Caki2 (cell line): ENCODE measurements around the gene TXNL4A. TPM values are rescaled to one million over a fixed set of nuclear protein-coding genes. Genes with fewer than 3 reads are reported as not detected.
"Not testable (repeated sequence)": the region's sequence is repeated elsewhere in the genome, so short reads cannot be mapped to it uniquely, and the experiment has no call there.

Source experiments
- DNase-seq: peaks from one replicate; pipeline ENCODE4 v3.0.0-alpha.2; 2015; ENCODE audit warnings: low read depth
- in situ Hi-C: cut with HindIII; loops from 2 replicates; pipeline ENCODE4 v1.10.0; 2016; ENCODE audit warnings: low sequenced_read_pairs, low pct_unique_long_range_greater_than_20kb, mixed read lengths
- total RNA-seq: library from RNA; depleted of rRNA; stranded (reverse); fragments of >200 nt; shearing (Covaris generic); gene quantifications from 2 replicates; pipeline ENCODE4 v1.2.3, GENCODE V29; 2014; ENCODE audit warnings: low replicate concordance; rRNA removed

TXNL4A gene, protein sequence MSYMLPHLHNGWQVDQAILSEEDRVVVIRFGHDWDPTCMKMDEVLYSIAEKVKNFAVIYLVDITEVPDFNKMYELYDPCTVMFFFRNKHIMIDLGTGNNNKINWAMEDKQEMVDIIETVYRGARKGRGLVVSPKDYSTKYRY
- 120 and 227 TPM in 2 replicates for total RNA-seq

DNA sequence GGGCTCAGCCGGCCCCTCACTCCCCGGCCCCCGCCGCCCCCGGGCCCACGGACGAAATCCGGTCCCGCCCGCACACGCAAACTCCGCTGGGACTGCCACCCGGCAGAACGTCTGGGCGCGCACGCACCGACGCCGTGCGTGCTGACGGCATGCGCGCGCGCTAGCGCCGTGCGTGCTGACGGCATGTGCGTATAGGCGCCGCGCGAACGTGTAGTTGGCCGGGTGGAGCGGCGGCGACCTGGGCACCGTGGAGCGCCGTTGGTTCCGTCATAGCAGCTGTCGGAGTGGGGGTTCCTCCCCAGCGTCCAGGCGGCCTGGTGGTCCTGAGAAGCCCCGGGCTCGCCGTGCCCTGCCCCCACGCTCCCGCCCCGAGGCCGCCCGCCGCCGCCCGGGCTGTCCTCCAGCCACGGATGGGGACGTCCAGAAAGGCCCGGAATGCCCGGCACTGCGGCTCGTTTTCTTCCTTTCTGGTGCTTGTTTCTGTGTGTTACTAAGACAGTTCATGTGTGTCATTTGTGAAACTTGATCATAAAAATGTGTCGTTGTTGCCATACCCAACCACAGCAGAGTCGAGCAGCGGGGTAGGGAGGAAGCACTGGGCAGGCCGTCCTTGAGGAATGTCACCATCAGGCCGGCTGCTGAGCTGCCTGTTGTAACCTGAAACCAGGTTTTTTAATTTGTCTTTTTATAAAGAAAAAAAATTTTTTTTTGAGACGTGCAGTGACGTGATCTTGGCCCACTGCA, at the start of gene TXNL4A:
TSS of gene TXNL4A (minus strand) at position 113 of the 744 bp plus-strand sequence. CDS start 171 bp downstream, outside the sequence.
- in situ Hi-C loops = no loop called here
- DNase-seq = peak; percentile 62

DNA sequence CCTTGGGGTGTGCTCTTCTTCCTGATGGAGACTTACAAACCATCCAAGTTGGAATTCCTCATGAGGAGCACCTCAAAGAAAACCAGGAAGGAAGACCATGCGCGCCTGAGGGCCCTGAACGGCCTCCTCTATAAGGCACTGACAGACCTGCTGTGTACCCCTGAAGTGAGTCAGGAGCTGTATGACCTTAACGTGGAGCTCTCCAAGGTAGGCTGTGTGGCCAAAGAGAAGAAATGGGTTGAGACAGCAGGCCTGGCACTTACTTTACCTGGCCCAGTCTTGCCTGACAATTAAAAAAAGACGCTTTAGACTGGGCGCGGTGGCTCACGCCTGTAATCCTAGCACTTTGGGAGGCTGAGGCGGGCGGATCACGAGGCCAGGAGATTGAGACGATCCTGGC, 48.9 kb upstream of the TXNL4A start:
- in situ Hi-C loops = no loop called here
- DNase-seq = no peak

DNA sequence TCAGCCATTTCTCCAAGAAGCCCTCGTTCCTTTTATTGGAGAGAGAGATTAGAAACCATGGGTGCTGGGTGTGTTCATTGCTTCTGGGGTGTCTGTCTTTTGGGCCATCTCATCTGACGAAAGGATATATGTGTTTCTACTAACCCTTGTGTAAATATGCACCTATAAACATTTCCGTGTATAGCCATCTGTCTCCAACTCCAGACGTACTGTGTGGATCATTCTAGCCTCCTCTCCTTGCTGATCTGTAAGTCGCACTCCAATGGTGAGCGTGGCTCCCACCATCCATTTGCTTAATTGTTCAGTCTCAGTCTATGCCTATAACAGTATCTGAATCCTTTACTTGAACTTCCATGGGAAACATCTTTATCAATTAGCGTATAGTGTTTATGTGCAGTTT, 47.6 kb upstream of the TXNL4A start:
- in situ Hi-C loops = no loop called here

DNA sequence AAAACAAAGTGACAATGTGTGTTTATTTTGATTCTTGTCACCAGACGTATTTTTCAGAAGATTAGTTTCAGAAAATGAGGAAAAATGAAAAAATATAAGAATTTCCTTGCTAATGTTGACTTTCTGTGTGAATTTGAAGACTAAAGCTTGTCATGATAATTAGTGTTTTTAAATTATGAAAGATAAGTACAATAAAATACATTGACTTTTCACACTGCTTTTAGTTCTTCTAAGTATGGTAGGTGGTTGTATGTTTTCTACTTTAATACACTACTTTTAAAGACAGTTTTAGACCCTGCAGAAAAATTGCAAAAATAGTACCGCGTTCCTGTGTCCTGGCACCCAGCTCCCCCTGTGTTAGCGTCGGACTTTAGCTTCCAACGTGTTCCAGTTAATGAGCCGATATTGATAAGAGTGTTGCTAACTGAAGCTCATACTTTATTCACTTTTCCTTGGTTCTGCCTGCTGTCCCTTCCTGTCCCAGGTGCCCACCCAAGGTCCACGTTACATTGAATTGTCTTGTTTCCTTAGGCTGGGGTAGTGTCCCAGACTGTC, 46.6 kb upstream of the TXNL4A start:
- in situ Hi-C loops = no loop called here
- no peak for DNase-seq

More for the DNA sequence above, 47.6 kb upstream of the TXNL4A start:
- DNase-seq = no peak

DNA sequence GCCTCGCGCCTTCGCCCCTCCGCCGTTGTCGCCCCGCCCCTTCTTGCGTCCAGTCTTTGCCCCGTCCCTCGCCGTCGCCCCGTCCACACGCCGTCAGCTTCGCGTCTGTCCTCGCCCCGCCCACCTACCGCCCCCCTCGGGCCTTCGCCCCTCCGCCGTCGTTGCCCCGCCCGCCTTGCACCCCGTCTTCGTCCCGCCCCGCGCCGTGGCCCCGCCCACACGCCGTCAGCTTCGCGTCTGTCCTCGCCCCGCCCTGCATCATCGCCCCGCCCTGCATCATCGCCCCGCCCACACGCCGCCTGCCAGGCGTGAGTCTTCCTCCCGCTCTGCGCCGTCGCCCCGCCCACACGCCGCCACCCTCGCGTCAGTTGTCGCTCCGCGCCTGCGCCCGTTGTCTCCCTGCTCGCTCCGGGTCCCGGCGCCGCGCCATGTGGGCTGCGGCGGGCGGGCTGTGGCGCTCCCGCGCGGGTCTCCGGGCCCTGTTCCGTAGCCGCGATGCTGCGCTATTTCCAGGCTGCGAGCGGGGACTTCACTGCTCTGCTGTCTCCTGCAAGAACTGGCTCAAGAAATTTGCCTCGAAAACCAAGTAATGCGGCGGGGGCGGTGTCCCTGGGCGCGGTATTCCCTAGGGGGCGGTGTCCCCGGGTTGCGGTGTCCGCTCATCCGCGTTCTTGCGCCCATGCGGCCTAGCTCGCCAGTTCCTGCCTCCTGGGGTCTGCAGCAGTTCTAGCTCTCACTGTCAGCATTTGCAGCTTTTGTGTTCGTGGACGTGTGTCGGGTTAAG, 45.9 kb upstream of the TXNL4A start, which contains the start of gene RBFA:
TSS of gene RBFA (plus strand) at position 367 of the 784 bp plus-strand sequence. CDS start at position 429, 62 bp downstream.
- DNase-seq = peak; percentile 78
- in situ Hi-C loops = no loop called here

DNA sequence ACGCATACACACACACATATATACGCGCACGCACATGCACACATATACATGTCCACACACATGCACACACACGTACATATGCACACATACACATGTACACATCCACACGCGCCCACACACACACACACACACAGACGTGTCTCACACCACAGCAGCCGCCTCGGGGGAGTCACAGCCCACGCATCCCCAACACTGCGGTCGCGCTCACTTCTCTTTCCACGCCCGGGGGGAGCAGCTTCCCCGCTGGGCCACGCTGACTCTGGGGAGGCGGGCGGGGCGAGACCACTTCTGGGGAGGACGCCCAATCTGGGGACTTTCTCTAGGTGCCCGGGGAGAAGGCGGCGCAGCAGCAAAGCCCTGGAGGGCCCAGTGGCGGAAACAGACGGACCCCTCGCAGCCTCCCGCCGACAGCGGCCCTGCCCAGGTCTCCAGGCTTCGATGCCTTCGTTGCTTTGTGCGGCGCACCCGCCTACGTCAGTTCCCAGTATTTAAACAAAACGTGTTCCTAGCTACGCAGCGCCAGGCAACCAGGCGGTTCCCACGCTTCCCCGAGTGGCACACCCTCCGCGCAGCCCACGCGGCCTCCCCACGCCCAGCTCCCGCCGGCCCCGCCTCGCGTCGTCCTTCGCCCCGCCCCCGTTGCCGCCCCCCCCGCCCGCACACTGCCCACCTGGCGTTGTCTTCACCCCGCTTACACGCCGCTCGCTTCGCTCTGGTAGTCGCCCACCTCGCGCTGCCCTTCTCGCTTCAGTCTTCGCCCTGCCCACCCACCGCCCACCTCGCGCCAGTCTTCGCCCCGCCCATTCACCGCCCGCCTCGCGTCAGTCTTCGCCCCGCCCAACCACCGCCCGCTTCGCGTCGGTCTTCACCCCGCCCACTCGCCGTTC, 45.1 kb upstream of the TXNL4A start:
- peak; percentile 75 for DNase-seq
- in situ Hi-C loops = no loop called here

DNA sequence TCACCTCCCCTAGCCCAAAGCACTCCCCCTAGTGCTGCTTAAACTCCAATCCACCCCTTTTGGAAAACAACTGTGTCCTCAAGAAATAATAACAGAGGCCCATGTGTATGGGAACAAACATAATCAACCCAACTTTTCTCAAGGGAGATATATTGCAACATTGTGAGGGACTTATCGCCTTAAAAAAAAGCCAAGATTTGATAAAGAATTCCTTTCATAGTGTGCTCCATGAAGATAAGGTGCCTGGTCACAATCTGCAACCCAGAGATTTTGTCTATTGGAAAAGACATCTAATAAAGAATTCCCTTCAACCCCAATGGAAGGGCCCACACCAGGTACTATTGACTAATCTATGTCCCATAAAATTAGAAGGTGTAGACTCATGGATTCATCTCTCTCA, 41.3 kb upstream of the TXNL4A start:
- in situ Hi-C loops = no loop called here
- no peak for DNase-seq

DNA sequence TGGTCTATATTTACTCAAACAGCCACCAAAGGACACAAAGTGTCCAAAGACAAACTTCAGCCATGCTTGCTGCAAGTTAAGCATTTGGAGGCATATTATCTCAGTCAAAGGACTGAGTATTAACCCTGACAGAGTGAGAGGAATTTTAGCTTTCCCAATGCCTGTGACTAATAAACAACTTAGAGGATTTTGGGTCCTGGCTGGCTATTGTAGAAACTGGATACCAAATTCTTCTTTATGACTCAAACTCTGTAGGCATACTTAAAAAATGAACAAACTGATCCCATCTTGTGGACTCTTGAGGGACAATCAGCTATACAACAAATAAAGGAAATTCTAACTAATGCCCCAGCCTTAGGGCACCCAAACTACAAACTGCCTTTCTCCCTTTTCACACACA, 39.4 kb upstream of the TXNL4A start:
- DNase-seq, in situ Hi-C loops: not testable (repeated sequence)

DNA sequence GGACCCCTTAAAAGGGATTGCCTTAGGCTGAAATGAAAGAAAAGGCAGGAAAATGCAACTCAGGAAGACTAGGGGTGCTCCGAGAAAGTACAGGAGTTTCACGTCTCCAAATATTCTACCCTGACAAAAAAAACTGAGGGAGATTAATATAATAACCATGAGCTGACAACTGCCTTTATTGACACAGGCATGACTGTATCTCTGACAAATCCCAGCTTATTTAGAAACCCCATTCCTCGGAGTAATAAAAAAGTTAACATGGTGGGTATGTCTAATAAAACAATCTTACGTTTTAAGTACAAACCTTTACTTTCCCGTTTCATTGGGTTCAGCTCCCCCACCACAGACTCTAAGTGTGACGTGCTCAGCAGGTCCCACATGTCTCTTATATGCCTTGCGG, 38.0 kb upstream of the TXNL4A start:
- in situ Hi-C loops = no loop called here
- no peak for DNase-seq

DNA sequence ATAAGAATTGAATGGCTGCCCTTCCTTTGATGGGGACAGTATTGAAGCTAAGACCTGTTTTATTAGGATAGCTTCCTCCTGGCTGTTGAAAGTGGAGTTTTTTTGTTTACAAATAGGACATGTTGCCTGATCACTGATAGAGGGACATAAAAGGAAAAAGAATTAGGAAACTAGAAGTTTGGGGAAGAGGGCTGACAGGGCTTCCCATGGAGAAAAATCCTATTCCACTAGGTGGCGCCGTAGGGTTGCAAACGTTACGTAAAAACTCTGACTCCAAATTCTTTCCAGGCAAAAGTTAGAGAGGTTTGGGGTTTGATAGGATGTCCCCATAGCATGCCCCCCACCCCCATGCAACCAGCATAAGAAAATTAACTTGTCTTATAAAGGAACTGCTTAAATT, 34.8 kb upstream of the TXNL4A start:
- DNase-seq = no peak
- in situ Hi-C loops = no loop called here

DNA sequence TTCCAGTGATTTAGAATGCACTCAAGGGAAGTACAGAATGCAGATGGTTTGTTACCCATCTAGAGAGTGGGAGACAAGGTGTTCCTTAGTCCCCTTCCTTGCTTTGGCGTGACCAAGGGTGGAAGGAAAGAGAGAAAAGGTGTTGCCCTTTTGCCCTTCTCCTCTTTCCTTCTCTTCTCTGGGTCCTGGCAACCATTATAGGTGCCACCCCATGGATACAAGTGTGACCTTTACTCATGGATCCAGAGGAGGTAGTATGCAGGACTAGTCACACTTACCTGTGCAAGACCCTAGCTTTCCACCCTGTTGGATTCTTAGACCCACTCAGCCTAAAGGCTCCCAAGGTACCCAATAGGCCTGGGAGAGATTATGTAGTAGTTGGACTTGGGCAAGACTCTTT, 34.2 kb upstream of the TXNL4A start:
- in situ Hi-C loops = no loop called here
- DNase-seq = peak; percentile 10

DNA sequence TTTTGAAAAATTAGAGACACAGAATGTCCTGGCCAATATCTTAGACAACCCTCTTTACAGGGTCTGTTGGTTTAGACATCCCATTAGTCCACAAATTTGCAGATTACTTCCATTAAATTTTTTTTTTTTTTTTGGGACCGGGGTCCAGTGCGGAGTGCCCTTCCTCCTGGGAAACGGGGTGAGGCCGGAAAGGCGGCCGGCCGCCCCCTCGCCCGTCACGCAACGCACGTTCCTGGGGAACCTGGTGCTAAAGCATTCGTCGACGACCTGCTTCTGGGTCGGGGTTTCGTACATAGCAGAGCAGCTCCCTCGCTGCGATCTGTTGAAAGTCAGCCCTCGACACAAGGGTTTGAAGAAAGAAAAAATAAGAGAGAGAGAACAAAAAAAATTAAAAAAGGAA, 24.4 kb upstream of the TXNL4A start:
- in situ Hi-C loops = no loop called here
- no peak for DNase-seq

DNA sequence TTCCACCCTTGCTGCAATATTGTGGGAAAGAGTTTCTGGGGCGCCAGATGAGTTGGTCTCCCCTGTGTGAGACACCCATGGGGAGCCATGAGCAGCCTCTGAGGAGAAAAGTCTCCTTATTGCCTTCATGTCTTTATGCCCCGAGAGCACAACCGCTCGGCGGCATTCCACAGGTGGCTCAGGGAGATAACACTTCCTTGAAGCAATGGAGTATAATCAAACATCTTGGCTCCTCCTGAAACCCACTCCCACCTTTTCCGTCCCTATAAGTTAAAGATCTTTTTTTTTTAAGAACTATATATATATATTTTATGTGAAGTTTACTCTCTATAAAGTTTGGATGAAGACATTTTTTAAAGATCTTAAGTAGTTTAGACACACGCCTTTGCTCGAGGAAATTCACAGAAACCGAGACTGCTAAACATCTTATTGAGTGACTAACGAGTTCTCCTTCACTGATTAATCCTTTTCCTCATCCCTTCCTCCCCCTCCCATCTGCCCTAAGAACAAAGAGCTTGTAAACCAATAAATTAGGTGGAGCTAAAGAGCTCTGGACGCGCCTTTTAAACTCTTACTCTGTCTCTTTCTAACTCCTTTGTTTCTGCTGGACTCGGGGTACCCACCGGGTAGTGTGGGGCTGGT, 23.3 kb upstream of the TXNL4A start:
- DNase-seq, in situ Hi-C loops: not testable (repeated sequence)

DNA sequence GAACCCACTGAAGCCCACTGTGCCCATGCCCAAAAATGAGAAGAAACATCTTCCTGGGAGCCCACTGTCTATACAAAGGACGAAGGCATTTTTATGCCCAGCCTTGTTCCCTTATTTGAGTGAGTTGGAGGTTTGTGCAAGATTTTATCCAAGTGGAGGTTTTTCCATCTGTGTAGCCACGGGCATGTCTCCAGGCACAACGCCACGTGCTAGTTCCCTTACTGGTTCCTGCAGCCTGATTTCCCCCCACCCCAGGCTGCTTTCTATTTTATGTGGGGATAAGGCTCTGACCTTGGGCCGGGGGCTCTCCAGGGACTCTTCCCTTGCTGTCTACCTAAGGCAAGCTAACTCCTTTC, 22.2 kb upstream of the TXNL4A start:
- DNase-seq = no peak
- in situ Hi-C loops = no loop called here

DNA sequence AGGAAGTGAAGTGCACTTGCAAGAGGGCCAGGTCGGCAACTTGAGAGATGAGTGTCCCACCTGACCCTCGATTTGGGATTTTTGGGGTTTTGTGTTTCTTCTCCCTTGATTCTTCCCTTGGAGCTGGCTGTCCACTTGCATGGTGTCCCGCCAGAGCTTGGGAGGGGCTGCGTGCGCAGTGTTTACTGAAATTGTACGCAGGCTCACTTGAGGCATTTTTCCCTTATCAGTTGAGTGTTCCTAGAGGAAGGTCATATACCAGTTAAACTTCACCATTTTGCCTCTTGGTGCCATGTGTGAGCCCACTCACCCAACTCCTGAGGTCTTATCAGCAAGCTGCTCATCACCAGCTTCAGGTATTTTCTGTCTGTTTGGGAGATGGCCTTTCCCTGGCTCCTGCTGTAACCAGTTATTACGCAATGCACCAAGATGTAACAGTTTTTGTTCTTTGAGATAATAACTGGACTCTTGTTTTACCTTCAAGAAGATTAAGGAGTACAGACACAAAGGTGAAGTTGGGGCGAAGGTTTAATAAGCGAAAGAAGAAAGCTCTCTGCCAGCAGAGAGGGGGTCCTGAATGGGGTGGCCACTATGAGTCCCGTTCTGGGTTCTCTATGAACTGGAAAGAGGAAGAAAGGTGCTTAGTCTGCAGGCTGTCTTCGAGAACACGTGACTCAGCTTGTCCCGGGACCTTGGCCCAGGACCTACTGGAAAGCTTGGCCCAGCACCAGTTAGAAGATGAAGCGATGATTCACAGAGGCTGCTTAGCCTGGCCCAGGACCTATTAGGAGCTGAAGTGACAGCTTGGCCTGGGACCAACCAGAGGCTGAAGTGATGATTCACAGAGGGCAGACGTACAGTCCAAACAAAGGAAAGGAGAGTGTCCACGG, 21.5 kb upstream of the TXNL4A start:
- in situ Hi-C loops = no loop called here
- peak; percentile 66 for DNase-seq

DNA sequence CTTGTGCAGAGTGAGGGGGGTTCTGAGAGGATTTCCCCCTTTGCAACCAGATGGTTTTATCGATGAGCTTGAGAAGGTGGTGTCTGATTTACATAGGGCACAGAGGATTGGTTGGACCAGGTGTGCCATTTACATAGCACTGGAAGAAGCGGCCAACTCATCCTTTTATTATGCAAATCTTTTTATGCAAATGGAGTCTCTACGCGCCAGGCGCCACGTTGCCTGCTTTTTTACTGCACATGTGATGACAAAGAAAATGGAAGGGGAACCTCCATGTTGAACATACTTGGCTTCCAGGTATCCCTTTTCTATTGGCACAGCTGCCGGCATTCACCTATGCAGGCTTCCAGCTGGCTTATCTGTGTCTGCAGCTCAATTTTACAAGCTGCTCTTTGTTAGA, 18.4 kb upstream of the TXNL4A start:
- DNase-seq = no peak
- in situ Hi-C loops = no loop called here
